Measurements from ENCODE around the gene RYR2. TPM values are rescaled to one million over a fixed set of nuclear protein-coding genes. Genes with fewer than 3 reads are reported as not detected.

The RYR2 gene
- total and polyA plus RNA-seq, 2 of the 8 experiments (the other 6 are each of a cell fraction or from before 2014, with no cell fraction given) = 1.3 to 4.4 TPM

GRCh38 chr1:237792726-237793125 lies 750.7 kb downstream of the RYR2 start:
- H3K4me3 ChIP-seq (ENCODE audit: extremely low read depth in 1 of 4, insufficient read depth in 2 of 4, low read depth in 3 of 4, low read length in 4 of 4) = no peak overlapping the region
- H3K23ac ChIP-seq (ENCODE audit: insufficient read length) = no peak overlapping the region
- 83% methylated on average over 1 of the region's 1 CpG; no CpG with 5 or more reads in 1 of the 2 experiments for WGBS, 2 experiments (ENCODE audit: extremely low coverage in 1 of 2, insufficient coverage in 1 of 2, insufficient read length in 1 of 2, insufficient replicate concordance in 2 of 2, low coverage in 1 of 2, low lambda C conversion rate in 2 of 2, missing lambda C conversion rate in 1 of 2)
- H3K4ac ChIP-seq (replicated peaks; ENCODE audit: insufficient read length, low read depth, low read length) = no peak overlapping the region
- no peak overlapping the region for H3K56ac ChIP-seq (replicated peaks; ENCODE audit: insufficient read length, low read depth, low read length)
- H3K27me3 ChIP-seq (replicated peaks in 1 of 4; ENCODE audit: control insufficient read depth in 3 of 4, extremely low read depth in 1 of 4, insufficient read depth in 3 of 4, low read length in 3 of 4) = no peaks in the 10 kb centered on the region
- H3K79me1 ChIP-seq (ENCODE audit: low read depth, low read length) = no peaks in the 10 kb centered on the region
- H2AK5ac ChIP-seq (ENCODE audit: low read depth, low read length) = no peak overlapping the region
- ChIA-PET CTCF (ENCODE audit: partially characterized antibody) (interaction anchor here (0.7 to 2.6 kb wide), 5 partner anchors 8 to 204 kb away, joined by 3 to 10 read pairs (median 4); no protein-coding TSS in a partner anchor), POLR2A (ENCODE audit: partially characterized antibody) (no interaction called here)
- H2BK20ac ChIP-seq (ENCODE audit: low read length) = no peak overlapping the region
- H2AFZ ChIP-seq (ENCODE audit: low read length) = no peak overlapping the region
- H2BK15ac ChIP-seq (ENCODE audit: low read length) = no peak overlapping the region
- H3K9me3 ChIP-seq (ENCODE audit: insufficient read depth in 2 of 2, low read depth in 1 of 2, low read length in 1 of 2) = no peaks in the 10 kb centered on the region
- no peaks in the 10 kb centered on the region for H3K23me2 ChIP-seq (ENCODE audit: low read depth, low read length)
- no peak overlapping the region for H3K27ac ChIP-seq (ENCODE audit: low read depth, low read length)
- H2BK12ac ChIP-seq (ENCODE audit: low read depth, low read length) = no peak overlapping the region
- H3K79me2 ChIP-seq (ENCODE audit: control insufficient read depth in 1 of 2, insufficient read depth in 2 of 2, low read length in 2 of 2) = no peaks in the 10 kb centered on the region
- H3K18ac ChIP-seq (ENCODE audit: extremely low read depth, low read length) = no peak overlapping the region
- H3K14ac ChIP-seq (ENCODE audit: insufficient read length) = no peak overlapping the region
- no peak overlapping the region for H3K4me2 ChIP-seq (ENCODE audit: insufficient read depth in 1 of 2, low read depth in 2 of 2, low read length in 2 of 2)
- no peak for FAIRE-seq
- no peaks in the 10 kb centered on the region; a peak in 1 of 8 replicates for H3K36me3 ChIP-seq (ENCODE audit: control insufficient read depth in 2 of 4, insufficient read depth in 4 of 4, low read length in 3 of 4)
- no peak overlapping the region for H4K91ac ChIP-seq (replicated peaks; ENCODE audit: insufficient read length, low read length)
- H2BK5ac ChIP-seq (ENCODE audit: low read depth, low read length) = no peak overlapping the region
- no peak overlapping the region for H3K9ac ChIP-seq (replicated peaks in 1 of 4; ENCODE audit: extremely low read depth in 1 of 4, low read depth in 3 of 4, low read length in 3 of 4)
- H2BK120ac ChIP-seq (replicated peaks; ENCODE audit: low read depth, low read length) = no peak overlapping the region
- no peak overlapping the region for H4K8ac ChIP-seq (ENCODE audit: extremely low read depth, insufficient read depth, low read length)
- DNase-seq (ENCODE audit: low read depth in 1 of 2, low spot score in 2 of 2) = no peak
- H4K5ac ChIP-seq (ENCODE audit: insufficient read length, low read depth, low read length) = no peak overlapping the region
- no peaks in the 10 kb centered on the region for H3K4me1 ChIP-seq (replicated peaks in 1 of 4; ENCODE audit: control insufficient read depth in 3 of 4, insufficient read depth in 4 of 4, low read length in 3 of 4)
- no peaks in the 10 kb centered on the region for H4K20me1 ChIP-seq (replicated peaks in 1 of 2; ENCODE audit: control insufficient read depth in 1 of 2, insufficient read depth in 2 of 2, low read length in 2 of 2)
- TF ChIP-seq MAFK (IDR thresholded peaks at IDR 0.05; ENCODE audit: low read depth, low read length) (no peak), EGR1 (IDR thresholded peaks at IDR 0.05; ENCODE audit: borderline replicate concordance, low read depth, low read length) (no peak), RBBP5 (IDR thresholded peaks at IDR 0.05; ENCODE audit: borderline replicate concordance, low read depth, low read length) (no peak), HDAC2 (IDR thresholded peaks at IDR 0.05; ENCODE audit: borderline replicate concordance in 1 of 2, low read depth in 2 of 2, low read length in 2 of 2) (no peak), CHD1 (IDR thresholded peaks at IDR 0.05; ENCODE audit: low read depth, low read length) (no peak), SP2 (IDR thresholded peaks at IDR 0.05; ENCODE audit: low read length) (no peak), RAD21 (IDR thresholded peaks at IDR 0.05 in 1 of 2, conservative IDR thresholded peaks at IDR 0.05 in 1 of 2; ENCODE audit: low read depth in 2 of 2, low read length in 2 of 2) (no peak), POU5F1 (IDR thresholded peaks at IDR 0.05; ENCODE audit: low read depth, low read length) (no peak), SP4 (IDR thresholded peaks at IDR 0.05; ENCODE audit: low read length) (no peak), CEBPB (IDR thresholded peaks at IDR 0.05; ENCODE audit: low read depth, low read length) (no peak), SP1 (IDR thresholded peaks at IDR 0.05; ENCODE audit: low read depth, low read length) (no peak), CBX8 (IDR thresholded peaks at IDR 0.05; ENCODE audit: borderline replicate concordance, low read depth, low read length) (no peak), SIX5 (IDR thresholded peaks at IDR 0.05; ENCODE audit: low read depth, low read length) (no peak), EP300 (IDR thresholded peaks at IDR 0.05; ENCODE audit: borderline replicate concordance in 1 of 2, low read depth in 2 of 2, low read length in 2 of 2) (no peak)
- TF ChIP-seq, protein P1, sequence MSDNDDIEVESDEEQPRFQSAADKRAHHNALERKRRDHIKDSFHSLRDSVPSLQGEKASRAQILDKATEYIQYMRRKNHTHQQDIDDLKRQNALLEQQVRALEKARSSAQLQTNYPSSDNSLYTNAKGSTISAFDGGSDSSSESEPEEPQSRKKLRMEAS (IDR thresholded peaks at IDR 0.05) = no peak
